Panc1 (cell line): ENCODE data around the gene SLC9A7.

Experiments
- POLR2AphosphoS5 ChIP-seq: IDR thresholded peaks from 2 replicates; pipeline ENCODE4 v1.6.1; 2012; ENCODE audit warnings: mild to moderate bottlenecking, low read depth, low read length, moderate library complexity
- SIN3A ChIP-seq: IDR thresholded peaks from 2 replicates; pipeline ENCODE4 v1.6.1; 2012; ENCODE audit warnings: low read depth, mild to moderate bottlenecking, low read length, moderate library complexity, borderline replicate concordance; ENCODE audit not compliant: insufficient read depth
- TCF7L2 ChIP-seq: IDR thresholded peaks from 2 replicates; pipeline ENCODE4 v1.6.1; 2011; ENCODE audit warnings: mild to moderate bottlenecking, low read depth, low read length, inconsistent platforms
- TF ChIP-seq, protein P1 (sequence below): fragments of 450-650 bp; IDR thresholded peaks from 2 replicates; pipeline ENCODE4 v1.5.1; 2017; ENCODE audit warnings: mild to moderate bottlenecking

DNA sequence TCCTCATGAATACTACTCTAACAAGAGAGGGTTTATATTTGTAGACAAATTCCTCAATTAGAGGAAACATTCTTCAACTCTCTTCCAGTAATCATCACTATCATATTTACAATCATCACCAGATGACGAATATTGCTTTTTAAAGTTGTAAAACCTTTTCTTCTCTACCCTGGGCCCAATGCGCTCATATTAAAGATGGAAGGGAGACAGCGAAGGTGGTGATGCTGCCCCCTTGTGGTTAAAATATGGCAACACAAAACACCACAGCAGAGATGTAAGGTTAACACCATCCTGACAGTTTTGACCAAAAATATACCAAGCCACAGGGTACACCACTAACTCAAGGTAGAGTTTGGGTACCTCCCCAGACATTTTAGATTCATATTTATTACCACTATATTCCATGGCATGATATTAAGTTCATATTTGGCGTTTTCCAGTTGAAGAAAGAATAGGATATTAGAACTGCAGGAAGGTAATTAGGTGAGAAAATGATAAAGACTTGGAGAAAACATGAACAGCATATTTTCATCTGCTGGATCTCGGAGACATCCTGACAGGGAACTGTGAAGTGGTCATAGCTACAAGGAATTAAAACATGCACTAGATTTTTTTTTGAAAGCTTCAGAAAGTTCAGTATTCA, 72.8 kb downstream of the SLC9A7 start:
- TF ChIP-seq TCF7L2 (no peak), SIN3A (no peak), POLR2AphosphoS5 (no peak)
- TF ChIP-seq, protein P1, sequence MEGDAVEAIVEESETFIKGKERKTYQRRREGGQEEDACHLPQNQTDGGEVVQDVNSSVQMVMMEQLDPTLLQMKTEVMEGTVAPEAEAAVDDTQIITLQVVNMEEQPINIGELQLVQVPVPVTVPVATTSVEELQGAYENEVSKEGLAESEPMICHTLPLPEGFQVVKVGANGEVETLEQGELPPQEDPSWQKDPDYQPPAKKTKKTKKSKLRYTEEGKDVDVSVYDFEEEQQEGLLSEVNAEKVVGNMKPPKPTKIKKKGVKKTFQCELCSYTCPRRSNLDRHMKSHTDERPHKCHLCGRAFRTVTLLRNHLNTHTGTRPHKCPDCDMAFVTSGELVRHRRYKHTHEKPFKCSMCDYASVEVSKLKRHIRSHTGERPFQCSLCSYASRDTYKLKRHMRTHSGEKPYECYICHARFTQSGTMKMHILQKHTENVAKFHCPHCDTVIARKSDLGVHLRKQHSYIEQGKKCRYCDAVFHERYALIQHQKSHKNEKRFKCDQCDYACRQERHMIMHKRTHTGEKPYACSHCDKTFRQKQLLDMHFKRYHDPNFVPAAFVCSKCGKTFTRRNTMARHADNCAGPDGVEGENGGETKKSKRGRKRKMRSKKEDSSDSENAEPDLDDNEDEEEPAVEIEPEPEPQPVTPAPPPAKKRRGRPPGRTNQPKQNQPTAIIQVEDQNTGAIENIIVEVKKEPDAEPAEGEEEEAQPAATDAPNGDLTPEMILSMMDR: peak; percentile 82
